Activated naive CD8-positive, alpha-beta T cell treated with anti-CD3 and anti-CD28 coated beads, Interleukin-2, amount 50 U/mL, for 16 hours (primary cell): ENCODE results near the gene RAG2.
"Not testable (repeated sequence)": the region's sequence is repeated elsewhere in the genome, so short reads cannot be mapped to it uniquely, and the experiment has no call there.

Experiments used
- DNase-seq: peaks from one replicate; pipeline ENCODE4 v3.0.0-alpha.2; 2020; ENCODE audit warnings: low read depth, low spot score

The RAG2 gene

DNA sequence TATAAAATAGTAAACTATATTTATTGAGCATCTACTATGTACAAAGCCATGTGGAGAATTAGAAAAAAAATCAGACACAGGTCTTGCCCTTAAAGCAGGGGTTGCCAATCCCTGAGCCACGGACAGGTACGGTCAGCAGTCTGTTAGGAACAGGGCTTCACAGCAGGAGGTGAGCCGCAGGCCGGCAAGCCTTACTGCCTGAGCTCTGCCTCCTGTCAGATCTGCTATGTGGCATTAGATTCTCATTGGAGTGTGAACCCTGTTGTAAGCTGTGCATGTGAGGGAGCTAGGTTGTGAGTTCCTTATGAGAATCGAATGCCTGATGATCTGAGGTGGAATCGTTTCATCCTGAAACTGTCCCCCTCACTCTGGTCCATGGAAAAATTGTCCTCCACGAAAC lies 2.1 kb upstream of the RAG2 start:
- no peak for DNase-seq

DNA sequence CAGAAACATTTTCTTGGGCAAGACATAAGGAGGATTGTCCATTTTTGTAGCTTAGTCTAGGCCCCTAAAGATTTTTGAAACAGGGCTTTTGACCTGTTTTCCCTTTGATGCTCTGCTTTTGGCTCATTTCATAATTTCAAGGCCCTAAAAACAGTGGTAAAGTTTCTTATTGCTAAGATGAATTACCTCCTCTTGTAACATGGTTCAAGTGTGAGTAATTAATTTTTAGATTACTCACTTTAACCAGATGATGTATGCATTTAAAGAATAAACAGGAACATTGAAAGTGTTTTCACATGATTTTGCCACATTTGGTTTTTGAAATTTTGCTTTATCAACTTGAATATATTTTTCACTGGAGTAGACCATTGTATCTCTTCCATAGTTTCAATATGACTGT lies 1.2 kb downstream of the RAG2 start:
- DNase-seq = no peak

DNA sequence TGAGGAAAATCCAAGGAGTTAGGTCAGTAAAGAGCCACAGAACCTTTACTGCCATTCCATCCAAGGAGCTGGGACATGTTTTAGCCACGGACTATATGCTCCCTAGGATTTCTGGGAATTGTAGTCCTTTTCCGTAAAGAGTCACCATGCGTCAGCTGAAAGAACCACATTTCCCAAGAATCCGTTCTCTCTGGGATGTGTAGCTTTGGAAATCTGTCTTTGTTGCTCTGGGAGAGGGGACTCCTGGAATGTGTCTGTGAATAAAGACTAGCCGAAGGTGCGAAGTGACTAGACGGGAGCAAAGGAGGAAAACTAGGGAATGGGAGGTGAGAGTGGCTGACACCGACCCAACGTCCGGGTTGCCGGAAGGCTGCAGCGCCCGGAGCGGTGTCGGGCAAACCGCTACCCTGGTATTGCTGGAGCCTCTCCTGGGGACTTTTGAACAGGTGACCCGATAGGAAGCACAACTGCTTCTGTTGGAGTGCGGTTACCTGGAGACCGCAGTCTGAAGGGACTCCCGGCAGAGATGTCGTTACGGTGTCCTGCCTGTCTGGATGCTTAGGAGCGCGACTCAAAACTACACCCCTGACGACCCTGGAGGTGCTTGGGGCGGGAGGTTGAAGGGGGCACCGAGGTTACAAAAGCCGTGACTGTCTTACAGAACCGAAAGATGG lies 3.6 kb downstream of the RAG2 start, which contains the start of gene IFTAP:
TSS of gene IFTAP (plus strand) at position 187 of the 674 bp plus-strand sequence. CDS start 15,602 bp downstream, outside the sequence.
- DNase-seq = no peak

DNA sequence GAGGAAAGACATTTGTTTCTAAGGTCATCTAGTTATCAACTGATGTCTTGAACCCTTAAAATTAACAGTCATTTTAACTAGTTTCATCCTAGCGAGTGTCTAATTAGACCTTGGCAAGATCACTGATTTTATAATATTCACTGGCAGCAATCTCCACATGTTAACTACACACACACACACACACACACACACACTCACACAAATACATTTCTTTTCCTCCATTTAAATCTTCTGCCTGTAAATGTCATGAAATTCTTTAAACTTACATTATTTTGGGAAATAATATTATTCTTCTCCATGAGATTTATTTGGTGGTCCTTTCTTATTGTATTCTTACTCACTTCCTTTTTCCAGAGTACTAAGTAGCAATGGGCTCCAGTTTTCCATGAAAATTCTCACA lies 6.6 kb downstream of the RAG2 start:
- no peak for DNase-seq

DNA sequence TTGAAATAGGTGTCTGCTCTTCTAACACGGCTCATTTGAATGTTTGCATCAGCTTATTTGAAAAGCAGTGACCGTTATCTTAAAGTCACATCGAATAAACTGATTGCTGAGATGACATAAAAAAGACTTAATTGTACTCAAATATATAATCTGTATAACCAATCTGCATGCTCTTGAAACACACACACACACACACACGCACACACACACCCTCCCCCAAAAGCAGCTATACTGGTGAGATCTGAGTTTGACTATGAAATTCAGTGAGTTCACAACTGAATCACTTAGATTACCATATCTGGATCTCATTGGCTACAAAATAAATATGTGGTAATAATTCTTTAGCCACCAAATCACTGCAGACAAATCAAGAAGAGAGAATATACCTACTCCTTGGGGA lies 7.5 kb downstream of the RAG2 start:
- DNase-seq = no peak

DNA sequence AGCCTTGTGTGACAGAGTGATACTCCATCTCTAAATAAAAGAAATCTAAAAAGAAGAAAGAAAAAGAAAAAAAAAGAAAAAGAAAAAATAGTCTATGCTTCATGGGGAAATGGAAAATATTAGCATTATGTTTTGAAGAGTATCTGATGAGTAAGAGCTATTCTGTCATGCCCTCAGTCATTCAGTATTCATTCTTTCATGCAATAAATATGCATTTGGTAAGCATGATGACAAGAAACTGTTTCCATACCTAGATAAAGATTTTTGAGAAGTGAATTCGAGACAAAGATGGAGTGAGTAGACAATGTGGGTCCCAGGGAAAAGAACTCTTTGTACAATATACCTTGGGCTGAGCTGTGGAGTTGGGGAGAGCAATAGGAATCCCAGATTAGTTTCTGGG lies 9.9 kb downstream of the RAG2 start:
- DNase-seq = no peak

DNA sequence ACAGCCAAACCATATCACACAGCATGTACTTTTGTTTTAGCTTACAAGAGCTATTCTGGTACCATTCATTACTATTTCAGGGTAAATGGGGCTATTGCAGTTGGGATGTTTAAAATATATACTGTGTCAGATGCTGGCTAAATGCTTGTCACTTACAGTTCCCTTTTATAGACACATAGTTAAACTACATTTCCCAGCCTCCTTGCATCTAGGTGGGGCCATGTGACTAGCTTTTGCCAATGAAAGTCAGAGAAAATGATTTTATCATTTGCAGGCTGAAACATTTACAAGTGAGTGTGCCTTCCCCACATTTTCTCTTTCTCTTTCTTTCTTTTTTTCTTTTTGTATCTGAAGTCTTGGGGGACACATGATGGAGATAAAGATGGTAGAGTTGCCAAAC lies 11.5 kb downstream of the RAG2 start:
- DNase-seq = no peak

DNA sequence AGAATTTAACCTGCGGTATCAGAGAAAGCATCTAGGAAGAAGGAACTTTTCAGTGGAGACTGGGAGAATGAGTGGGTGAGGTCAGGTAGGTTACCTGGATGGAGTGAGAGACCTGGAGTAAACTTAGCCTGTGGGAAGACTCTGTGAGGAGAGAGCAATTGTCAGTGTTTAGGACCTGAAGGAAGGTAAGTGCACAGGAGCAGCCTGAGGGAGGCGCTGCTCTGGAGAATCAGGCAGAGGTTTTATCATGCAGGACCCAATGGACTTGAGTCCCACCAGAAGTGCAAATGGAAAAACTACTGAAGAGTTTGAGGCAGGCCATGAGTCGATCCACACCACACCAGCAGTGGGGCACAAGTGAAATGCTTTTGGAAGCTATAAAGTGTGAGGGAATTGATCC lies 14.4 kb downstream of the RAG2 start:
- DNase-seq = no peak

DNA sequence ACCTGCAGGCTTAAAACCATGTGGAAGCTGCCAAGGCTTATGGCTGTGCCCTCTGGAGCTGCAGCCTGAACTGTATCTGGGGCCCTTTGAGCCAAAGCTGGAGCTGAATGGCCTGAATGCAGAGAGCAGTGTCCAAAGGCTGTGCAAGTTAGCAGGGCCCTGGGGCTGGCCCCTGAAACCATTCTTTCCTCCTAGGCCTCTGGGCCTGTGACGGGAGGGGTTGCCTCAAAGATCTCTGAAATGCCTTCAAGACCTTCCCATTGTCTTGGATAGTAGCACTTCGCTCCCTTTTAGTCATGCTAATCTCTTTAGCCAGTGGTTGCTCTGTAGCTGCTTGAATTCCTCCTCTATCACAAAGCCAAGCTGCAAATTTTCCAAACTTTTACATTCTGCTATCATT lies 16.5 kb downstream of the RAG2 start:
- no peak for DNase-seq

DNA sequence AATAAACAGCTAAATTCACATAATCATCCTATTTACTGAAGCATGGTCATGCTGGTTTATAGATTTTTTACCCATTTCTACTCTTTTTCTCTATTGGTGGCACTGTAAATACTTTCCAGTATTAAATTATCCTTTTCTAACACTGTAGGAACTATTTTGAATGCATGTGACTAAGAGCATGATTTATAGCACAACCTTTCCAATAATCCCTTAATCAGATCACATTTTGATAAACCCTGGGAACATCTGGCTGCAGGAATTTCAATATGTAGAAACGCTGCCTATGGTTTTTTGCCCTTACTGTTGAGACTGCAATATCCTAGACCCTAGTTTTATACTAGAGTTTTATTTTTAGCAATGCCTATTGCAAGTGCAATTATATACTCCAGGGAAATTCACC lies 19.6 kb downstream of the RAG2 start:
- DNase-seq = no peak

DNA sequence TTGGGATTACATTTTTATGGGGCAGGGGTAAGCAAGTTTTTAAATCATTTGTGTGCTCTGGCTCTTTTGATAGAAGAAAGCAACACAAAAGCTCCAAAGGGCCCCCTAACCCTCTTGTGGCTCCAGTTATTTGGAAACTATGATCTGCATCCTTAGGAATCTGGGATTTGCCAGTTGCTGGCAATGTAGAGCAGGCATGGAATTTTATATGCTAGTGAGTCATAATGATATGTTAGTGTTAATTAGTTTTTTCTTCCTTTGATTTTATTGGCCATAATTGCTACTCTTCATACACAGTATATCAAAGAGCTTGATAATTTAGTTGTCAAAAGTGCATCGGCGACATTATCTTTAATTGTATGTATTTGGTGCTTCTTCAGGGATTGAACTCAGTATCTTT lies 20.2 kb downstream of the RAG2 start:
- no peak for DNase-seq

DNA sequence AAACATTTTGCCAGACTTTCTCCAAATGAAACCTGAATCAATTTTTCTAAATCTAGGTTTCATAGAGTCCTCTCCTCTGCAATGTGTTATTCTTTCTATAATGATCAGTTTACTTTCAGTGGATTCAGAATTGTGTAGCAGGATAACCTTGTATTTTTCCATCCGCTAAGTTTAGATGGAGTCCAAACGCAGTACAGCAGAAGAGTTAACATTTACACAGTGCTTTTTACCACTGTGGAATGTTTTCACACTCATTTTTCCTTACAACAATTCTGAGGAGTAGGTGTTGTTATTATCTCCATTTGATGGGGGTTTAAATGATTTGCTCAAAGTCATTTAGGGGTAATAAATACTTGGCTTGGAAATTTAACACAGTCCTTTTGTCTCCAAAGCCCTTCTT lies 20.7 kb downstream of the RAG2 start:
- no peak for DNase-seq

DNA sequence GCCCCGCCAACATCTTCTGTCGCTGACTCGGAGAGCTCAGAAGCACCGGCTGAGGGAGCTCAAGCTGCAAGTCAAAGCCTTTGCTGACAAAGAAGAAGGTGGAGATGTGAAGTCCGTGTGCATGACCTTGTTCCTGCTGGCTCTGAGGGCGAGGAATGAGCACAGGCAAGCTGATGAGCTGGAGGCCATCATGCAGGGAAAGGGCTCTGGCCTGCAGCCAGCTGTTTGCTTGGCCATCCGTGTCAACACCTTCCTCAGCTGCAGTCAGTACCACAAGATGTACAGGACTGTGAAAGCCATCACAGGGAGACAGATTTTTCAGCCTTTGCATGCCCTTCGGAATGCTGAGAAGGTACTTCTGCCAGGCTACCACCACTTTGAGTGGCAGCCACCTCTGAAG lies 23.6 kb downstream of the RAG2 start:
- DNase-seq = no peak

DNA sequence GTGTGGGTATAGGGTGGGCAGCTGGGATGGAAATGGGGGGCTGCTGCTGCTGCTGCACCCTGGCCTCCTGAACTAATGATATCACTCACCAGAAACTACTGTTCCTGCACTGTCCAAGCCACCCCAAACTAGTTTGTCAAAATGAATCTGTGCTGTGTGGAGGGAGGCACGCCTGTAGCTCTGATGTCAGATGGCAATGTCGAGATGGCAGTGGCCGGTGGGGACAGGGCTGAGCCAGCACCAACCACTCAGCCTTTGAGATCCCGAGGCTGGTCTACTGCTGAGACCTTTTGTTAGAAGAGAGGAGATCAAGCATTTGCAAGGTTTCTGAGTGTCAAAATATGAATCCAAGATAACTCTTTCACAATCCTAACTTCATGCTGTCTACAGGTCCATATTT lies 28.9 kb downstream of the RAG2 start:
- no peak for DNase-seq

DNA sequence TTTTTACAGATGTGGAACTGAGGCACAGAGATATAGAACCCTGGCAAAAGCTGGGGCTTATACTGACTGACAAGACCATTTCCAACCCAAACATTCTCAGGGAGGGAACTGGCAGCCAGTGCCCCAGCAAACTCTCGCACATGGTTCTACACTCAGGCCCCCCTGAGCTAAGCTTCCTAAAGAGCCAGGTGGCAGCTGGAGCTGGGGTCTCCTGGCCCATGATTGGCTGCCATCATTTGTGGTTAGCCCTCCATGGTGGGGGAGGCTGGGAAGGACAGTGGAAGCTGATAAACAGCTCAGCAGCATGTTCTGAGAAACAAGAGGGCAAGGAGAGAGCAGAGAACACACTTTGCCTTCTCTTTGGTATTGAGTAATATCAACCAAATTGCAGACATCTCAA lies 30.3 kb downstream of the RAG2 start, which contains the start of gene RAG1:
TSS of gene RAG1 (plus strand) at position 314 of the 400 bp plus-strand sequence. CDS start 5,298 bp downstream, outside the sequence.
- no peak for DNase-seq

DNA sequence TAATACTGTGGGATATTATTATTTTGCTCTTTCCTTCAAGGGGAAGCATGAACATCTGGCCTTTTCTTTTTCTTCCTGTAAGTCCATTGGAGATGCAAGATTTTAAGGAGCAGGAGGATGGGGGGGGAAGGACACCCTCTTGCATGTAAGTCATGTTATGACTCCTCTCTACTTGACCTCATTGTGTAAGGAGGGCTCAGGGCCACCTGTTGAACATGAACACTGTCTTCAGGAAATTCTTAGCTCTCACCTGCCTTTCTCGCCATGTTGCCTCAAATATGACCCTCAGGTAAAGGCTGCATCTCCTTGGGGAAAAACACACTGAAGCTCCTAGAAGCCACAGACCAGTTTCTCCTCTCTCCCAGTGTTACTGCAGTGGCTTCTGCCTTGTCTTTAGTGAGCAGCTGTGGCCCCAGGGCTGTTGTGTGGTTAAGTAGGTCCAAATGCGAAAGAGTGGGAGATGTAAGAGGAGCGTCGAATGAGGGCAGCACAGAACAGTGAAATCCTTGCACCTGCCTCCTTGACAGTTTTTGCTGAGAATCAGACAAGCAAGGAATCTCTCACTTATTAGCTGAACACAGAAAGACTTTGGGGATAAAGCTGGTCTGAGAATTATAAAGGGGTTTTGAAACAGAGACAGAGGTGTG lies 31.5 kb downstream of the RAG2 start:
- no peak for DNase-seq

DNA sequence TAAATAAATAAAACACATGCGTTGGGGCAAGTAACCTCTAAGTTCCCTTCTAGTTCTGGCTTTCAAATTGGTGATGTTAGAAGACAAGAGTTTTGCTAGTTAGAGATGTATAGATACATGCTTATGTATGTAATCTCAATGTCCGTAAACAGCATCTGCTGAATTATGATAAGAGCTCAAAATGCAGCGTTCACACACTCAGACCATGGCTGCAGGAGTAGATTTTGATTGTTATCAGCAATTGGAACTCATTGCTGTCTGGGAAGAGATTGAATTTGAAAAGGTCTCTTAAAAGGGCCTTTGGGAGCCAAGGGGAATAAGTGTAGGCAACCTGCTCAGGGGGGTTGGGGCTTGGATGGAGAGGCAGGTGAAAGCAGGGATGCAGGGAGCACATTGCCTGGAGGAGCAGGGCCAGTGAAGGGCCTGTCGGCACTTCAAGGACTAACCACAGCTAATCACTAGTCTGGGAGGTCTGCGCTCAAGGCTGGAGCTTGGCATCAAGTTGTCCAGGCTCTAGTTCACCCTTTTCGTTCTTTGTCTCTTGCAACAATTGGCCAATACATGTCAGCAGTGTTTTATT lies 32.9 kb downstream of the RAG2 start:
- no peak for DNase-seq

DNA sequence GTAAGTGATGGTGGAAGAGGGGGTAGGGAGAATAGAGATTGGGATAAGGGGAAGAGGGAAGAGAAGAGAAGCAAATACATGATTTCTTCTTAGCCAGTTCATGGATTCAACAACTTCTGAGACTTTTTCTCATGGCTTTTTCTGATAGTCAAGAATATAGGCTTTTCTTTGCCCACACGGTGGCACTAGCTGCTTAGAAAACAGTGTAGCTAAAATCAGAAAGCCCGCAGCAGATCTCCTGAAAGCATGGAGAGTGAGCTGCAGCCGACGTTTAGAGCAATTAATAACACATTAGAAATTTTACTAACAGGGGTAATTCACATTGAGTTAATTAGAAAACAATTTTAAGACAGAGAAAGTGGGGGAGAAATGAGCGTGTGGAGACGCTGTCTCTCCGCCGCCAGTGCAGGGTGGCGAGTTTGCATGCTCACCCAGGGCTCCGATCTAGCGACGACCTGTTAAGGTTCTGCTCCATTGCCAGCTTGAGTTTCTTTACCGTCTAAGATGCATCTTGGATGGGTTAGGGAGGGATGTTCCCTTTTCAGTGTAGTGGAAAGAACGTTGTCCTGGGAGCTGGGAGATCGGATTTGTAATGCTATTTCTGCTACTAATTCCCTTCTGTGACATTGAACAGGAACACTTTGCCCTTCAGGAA lies 33.5 kb downstream of the RAG2 start:
- DNase-seq = no peak

DNA sequence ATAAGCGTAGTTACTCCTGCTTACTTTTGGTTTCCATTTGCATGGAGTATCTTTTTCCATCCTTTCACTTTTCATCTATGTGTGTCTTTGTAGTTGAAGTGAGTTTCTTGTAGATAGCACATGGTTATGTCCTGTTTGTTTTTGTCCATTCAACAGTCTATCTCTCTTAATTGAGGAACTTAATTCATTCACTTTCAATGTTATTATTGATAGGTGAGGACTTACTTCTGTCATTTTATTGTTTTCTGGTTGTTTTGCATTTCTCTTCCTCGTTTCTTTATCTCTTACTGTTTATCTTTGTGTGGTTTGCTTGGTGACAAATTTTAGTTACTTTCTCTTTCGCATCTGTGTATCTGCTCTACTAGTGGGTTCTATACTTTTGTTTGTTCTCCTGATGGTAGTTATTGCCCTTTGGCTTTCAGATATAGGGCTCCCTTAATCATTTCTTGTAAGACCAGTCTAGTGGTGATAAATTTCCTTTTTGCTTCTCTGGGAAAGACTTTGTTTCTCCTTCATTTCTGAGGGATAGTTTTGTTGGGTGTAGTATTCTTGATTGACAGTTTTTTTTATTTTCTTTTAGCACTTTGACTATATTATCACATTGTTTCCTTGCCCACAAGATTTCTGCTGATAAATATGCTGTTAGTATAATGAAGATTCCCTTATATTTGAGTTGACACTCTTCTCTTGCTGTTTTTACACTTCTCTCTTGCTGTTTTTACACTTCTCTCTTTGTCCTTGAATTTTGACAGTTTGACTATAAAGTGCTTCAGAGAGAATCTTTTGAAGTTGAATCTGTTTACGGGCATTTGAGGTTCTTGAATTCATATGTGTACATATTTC lies 39.2 kb downstream of the RAG2 start:
- DNase-seq = no peak

DNA sequence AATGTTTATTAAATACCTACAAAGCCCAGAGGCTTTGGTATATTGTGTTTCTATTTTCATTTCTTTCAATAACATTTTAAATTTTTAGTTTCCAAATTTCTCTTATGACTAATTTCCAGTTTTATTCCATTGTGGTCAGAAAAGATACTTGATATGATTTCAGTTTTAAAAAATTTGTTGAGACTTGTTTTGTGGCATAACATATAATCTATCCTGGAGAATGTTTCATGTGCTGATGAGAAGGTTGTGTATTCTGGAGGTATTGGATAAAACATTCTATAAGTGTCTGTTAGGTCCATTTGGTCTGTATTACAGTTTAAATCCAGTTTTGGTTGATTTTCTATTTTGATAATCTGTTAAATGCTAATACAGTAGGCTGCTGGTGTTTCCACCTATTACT lies 40.0 kb downstream of the RAG2 start:
- no peak for DNase-seq

DNA sequence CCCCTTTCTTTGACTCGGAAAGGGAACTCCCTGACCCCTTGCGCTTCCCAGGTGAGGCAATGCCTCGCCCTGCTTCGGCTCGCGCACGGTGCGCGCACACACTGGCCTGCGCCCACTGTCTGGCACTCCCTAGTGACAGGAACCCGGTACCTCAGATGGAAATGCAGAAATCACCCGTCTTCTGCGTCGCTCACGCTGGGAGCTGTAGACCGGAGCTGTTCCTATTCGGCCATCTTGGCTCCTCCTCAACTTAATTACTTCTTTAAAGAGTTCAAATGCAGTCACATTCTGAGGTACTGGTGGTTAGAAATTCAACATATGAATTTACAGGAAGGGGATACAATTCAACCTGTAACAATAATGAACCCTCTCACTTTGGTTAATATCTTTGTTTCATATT lies 40.6 kb downstream of the RAG2 start:
- DNase-seq = not testable (repeated sequence)
